HS-27A (cell line): ENCODE measurements around the gene S100A7.
"Not testable (repeated sequence)": the region's sequence is repeated elsewhere in the genome, so short reads cannot be mapped to it uniquely, and the experiment has no call there.

Experiments
- DNase-seq: peaks from one replicate; pipeline ENCODE4 v3.0.0-alpha.2; 2012; ENCODE audit warnings: low read depth, missing footprints

The S100A7 gene

DNA sequence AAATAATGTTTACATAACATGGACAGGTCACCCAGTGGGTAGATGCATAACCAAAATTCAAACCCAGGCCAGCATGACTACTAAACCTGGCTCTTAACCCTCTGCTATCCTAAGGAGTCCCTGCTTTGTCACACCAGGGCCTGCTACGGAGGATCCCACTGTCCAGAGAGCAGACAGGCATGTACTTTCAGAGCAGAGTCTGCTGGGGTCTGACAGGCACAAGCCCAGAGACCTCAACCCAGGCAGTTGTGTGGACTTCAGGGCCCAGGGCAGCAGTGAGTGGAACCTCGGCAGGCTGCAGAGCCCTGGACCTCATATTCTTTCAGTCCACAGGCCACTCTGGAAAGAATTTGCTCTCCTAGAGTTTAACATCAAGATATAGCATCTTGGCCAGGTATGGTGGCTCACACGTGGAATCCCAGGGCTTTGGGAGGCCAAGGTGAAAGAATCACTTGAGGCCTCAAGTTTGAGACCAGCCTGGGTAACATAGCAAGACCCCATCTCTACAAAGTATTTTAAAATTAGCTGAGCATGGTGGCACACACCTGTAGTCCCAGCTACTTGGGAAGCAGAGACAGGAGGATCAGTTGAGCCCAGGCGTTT lies 16.1 kb upstream of the S100A7 start:
- DNase-seq, result no peak

DNA sequence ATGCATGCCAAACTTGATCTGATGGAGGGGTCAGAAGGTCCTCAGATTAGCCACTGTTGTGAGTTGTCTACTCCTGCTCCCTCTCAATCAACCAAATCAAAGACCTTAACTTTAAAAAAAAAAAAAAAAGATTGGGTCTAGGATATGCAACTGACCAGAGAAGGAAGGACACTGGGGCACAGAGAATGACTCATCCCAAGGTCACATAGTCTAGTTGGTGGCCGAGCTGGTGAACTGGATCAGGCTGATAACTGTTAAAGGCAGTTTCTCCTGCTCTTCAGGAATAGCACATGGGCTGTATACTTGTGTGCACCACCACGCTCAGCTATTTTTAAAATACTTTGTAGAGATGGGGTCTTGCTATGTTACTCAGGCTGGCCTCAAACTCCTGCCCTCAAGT lies 14.8 kb upstream of the S100A7 start:
- DNase-seq, result no peak

DNA sequence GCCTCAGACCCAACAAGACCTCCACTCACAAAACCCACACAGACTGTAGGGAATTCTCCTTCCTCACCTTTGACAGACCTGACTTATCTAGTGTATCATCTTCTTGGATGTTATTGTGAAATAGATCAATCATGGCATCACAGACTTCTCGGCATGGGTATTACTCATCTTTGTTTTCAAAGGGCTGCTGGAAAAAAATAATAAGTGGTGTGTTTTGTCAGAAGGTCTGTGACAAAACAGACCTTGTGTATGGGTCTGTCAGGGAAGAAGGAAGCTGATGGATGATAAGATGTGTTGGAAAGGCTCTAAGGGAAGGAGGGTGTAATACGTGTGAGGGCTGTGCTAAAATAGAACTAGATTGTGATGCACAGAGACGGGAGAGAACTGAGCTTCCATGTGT lies 13.9 kb upstream of the S100A7 start:
- no peak for DNase-seq

DNA sequence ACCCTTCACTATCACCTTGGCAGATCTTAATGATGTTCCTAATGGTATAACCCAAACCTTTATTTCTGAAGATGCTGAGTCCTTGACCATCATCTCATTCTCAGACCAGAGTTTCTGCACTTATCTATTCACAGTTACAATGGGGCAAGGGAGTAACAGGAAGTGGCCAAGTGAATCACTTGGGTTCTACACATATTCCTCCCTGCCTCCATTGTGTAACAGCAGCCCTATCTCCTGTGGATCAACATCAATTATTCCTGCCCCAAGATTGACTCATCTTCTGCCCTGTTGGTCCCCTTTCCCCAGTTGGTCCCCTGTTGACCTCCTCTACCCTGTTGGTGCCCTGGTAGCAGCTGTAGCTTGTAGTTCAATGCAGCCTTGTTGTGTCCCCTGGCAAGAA lies 10.3 kb upstream of the S100A7 start:
- DNase-seq, result no peak

DNA sequence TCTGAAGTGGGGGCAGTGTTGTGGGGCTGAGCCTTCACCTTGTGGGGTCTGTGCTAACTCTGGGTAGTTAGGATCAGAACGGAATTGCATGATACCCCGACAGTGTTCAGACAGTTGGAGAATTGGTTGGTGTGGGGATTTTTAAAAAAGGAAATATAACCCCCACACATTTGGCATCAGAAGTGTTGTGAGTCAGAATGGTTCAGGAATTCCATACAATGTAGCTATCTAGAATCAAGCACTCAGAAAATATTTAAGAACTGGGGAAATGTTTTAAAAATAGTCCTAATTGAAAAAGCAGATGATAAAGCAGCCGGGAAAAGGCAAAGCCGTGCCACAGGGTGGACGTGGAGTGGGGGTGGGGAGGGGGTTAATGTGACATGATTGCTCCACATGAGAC lies 6.5 kb upstream of the S100A7 start:
- no peak for DNase-seq

DNA sequence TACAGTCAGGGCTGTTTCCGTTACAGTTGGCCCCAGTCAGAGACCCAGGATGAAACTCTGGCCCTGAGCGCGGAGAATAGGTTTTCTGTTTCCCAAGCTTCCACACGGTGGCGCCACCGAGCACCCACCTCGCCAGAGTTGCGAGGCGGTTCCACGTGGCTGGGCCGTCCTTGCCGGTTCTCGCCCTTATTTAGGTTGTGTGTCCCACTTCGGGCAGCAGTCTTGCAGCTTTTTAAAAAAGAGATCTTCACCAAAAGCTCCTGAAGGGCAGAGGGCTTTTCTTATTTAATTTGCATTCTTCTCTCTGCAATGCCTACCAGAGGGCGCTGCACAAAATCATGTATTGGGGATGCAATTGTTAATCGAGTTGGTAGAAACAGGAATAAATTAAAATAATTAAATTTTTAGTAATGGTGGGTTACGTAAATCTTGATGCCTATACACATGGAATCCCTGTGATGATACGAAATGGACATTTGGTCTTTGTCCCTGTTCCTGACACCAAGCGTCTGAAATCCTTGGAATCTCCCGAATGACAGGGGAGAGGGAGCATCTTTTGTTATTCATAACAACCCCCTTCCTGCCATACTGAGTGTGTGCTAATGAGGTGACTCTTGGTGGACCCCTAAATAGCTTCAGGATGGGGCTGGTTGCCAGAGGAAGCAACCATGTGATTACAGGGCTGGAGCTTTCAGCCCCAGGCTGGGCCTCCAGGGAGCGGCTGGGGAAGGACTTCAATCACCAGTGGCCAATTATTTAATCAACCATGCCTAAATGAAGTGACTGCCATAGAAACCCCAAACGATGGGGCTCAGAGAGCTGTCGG lies 5.6 kb upstream of the S100A7 start:
- DNase-seq, result peak; percentile 4

DNA sequence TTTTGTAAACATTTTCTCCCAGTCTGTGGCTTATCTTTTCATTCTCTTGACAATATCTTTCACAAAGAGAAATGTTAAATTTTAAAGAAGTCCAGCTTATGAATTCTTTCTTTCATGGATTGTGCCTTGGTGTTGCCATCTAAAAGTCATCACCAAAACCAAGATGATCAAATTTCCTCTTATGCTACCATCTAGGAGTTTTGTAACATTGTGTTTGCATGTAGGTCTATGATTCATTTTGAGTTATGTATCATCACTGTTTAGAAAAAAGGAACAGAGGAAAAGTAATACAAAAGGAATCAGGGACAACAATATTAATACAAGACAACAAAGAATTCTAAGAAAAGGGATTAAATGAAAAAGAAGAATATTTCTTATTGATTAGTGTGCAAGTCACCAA lies 2.3 kb upstream of the S100A7 start:
- DNase-seq, result not testable (repeated sequence)

DNA sequence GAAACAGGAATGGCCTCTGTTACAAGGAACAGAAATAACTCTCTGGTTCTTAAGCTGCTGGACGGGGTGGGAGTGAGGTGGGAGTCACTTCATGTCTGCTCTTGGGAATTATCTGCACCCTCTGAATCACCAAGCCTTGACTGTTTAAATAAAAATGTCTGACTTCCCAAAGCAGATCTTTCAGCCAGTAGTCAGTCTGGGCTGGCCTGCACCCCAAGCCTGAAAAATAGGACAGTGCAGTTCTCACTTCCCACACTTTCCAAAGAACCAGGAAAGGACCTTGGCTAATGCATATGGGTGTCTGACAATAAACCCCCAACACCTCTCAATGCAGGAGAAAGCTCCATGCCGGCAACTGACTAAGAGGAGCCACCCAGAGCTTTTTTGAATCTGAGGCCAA lies 796 bp downstream of the S100A7 start:
- no peak for DNase-seq

DNA sequence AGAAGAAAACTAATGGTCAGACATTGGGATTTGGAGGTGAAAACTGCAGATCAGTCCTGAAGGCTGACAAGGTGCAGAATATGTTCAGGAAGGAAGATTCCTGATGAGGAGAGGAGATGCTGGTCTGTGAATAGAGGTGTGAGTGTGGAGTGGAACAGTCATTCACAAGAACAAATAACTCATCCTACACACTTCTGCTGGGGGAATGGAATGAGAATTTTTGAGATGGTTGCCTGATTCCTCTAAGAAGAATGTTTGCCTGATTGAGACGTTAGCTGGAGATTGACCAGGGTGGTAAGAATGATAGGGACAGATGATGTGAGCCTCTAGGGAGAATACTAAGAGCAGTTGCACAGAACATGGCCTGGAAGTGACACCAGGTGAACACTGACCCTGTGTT lies 4.1 kb downstream of the S100A7 start:
- DNase-seq, result no peak

DNA sequence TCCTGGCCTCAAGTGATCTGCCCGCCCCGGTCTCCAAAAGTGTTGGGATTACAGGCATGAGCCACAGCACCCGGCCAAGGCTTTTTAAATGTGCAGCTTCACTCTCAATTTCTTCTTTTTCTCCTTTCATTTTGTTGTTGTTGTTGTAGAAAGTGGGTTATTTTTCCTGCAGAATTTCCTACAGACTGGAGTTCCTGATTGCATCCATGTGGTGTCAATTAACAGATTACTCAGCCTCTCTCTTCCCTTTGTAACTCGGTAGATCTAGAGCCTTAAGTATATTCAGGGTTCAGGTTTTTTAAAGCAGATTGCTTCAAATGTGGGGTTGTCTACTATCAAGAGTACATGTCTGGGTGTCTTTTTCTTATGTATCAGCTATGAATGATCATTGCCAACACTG lies 11.6 kb downstream of the S100A7 start:
- DNase-seq, result not testable (repeated sequence)

DNA sequence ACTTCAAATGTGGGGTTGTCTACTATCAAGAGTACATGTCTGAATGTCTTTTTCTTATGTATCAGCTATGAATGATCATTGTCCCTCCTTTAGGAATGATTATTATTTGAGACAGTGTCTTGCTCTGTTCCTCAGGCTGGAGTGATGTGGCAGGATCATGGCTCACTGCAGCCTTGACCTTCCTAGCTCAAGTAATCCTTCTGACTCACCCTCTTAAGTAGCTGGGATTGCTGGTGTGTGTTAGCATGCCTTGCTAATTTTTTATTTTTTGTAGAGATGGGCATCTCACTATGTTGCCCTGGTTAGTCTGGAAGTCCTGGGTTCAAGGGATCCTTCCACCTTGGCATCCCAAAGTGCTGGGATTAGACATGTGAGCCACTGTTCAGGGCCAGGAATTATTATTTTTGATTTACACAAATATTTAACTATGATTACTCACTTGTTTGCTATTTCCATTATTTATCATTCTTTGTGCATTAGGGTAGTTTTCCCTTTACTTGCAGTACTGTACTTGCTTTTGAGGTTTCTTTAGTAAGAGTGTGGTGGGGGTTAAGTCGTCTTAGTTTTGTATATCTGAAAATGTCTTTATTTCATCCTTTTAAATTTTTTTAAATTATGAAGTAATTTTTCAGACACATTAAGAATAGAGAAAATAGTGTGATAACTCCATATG lies 12.8 kb downstream of the S100A7 start:
- DNase-seq, result peak; percentile 4

DNA sequence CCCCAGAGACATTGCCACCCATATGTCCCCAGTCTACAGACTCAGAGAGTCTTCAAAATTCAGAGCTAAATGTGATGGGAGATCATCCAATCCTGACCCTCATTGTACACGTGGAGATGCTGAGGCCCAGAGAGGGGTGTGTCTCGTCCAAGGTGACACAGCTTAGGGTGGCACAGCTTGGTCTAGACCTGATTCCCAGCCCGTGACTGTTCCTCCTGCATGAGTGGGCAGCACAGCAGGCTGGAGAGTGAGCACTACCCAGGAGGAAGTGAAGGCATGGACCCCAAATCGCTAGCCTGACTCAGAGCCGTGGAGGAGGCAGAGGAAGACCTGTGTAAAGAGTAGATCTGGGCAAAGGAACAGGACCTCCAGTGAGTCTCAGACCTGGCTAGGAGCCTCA lies 16.4 kb downstream of the S100A7 start:
- no peak for DNase-seq

DNA sequence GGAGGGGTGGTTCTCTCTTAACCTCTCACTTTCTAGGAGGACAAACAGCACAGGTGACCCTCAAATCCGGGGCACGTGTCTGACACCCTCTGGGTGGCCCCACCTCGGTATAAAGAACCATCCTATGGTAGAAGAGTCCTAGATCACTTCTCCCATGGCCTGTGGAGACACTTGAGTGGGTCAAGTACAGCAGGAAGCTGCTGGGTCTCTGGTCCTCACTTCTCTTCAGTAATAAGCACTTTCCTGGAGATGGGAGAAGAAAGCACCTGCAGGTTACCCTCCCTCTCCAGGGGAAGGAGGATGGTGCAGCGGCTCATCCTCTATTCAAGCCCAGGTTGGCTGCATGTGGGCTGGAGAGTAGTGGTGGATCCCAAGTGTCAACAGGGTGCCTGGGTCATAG lies 17.0 kb downstream of the S100A7 start:
- DNase-seq, result no peak

DNA sequence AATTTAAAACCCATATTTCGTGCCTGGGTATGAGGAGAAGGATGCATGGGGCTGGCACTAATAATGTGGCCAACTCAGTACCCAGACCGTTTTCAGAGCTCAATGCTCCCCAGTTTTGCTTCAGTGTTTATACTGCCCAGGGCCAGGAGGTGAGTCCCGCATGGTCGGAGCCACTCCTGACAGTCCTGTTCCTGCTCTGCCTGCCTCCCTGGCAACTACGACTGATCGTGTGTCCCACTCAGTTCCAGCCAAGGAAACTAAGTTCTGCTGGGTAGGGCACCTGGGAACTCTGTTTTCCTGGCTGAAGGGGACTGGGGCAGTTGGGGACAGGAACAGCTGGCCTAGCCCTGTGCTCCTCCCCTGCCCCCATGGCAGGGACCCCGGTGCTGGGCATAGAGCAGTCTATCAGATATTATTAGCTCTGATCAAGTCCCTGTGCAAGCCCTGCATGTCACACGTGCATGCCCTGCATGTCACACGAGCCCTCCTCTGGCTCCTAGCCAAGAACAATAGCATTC lies 19.2 kb downstream of the S100A7 start:
- no peak for DNase-seq

DNA sequence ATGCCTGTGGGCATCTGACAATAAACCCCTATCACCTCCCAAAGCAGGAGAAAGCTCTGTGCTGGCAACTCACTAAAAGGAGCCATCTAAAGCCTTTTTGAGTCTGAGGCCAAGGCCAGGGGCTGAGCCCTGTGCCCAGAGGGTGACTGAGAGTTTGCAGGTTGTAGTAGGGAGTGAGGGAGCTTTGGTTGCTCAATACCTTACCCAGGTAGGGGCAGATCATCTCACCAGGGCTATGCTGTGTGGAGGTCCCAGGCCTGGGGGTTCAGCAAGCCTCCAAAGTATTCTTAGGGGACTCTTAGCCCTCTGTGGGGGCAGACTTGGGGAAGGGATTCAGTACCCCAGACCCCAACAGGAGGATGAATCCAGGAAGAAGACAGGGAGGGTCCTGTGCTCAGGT lies 21.2 kb downstream of the S100A7 start:
- no peak for DNase-seq

DNA sequence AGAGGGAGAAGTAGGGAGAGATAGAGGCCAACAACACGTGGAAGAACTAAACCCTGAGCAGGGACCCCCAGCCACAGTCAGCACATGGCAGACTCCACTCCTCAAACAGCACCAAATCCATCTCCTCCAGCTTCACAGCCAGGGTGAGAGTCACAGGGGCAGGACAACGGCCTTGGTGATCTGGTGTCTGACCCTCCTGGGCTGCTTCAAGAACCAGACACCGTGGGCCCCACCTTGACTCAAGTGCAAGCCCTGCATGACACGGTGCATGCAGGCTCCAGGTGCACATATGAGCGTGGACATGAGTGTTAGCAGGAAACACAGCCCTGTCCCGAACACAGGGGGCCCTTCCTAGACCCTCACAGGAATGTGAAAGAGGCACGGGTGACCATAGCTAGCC lies 21.9 kb downstream of the S100A7 start:
- DNase-seq, result no peak

DNA sequence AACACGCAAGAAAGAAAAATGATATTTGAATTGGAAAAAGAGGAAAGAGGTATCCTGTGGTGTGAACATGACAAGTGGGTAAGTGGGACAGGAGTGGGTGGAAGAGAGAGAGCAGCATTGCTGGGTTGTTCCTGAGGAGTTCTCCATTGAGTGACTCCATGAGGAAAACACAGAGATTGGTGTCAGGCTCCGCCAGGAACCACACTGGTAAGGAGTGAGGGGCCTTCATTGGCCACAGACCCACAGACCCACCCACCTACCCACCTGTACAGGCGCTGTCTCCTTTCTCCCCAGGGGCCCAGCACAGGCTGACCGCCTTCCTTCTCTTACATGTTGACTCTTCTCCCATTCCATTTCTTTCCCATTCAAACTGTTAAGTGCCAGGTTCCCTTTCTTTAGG lies 23.2 kb downstream of the S100A7 start:
- no peak for DNase-seq

DNA sequence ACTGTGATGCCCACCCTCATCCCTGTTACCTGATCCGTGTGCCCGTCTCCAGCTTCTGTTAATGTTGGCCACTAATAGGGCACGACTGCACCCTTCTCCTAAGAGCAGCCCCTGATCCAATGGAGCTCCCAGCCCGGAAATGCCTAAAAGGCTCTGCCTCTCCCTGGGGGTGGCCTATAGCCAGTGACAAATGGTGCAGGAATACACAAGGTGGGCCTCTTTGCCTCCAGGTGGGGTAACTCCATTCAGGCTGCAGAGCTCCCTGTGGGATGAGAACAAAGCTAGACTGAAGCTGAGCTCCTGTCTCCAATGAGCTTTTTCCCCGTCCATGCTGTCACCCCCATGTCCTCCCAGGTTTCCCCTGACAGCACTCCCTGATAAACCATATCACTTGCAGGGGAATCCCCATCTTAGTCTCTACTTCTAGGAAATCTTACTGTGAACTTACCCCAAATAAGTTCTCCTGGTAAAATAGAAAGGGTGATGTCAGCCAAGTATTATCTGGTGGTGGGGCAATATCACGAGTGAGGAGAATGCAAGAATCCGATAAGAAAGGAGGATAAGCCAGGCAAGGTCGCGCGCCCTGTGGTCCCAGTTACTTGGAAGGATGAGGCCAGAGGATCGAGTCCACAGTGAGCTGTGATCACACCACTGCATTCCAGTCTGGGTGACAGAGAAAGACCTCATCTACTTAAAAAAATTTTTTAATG lies 25.6 kb downstream of the S100A7 start:
- DNase-seq, result no peak

DNA sequence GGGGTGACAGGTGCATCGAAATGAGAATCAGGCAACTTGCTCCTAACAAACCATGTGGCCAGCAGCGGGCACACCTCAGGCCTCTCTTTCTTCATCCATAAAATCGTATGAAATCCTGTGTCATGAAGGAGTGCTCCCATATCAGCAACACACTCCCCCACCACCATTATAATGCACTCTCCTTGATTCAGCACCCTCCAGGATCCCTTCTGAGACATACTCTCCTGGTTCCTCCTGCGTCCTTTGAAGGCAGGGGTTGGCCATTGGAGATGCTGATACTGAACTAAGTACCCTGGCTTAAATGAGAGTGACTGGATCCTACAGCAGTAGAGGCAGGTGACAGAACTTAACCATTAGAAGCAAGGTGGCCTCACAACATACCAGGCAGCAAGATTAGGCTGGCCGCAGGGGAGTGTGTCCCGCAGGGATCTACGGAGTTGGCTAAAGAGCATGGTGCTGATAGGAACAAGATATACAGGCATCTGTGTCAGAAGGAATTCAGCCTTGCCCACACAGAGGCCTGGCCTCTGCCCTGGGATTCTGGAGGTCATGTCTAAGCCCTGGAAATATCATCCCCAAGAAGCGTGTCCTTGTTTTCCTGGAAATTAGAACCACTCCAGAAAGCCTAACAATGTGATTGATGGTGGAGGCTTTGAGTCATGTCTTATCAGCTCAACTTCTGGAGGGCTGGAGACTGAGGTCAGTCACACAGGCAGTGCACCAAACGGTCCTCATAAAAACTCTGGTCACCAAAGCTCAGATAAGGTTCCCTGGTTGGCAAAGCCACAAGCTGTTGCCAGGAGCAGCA lies 27.4 kb downstream of the S100A7 start:
- DNase-seq, result no peak

DNA sequence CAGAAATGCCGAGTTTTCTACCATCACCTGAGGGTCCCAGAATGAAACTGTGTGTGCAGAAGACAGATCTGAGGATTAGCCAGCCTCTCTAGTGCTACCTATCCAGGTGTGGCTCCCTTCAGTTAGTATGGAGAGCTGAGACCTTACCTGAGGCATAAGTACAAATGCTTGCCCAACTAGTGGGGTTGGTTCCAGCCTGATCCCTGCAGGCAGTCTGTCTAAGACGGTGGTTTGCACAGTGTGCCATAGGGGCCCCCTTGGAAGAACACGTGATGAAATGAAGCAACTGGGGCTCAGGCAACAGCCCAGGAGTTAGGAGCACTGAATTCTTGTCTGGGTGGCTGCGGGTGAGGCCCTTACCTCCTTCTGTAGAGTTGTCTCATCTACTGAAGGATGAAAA lies 28.5 kb downstream of the S100A7 start:
- no peak for DNase-seq

DNA sequence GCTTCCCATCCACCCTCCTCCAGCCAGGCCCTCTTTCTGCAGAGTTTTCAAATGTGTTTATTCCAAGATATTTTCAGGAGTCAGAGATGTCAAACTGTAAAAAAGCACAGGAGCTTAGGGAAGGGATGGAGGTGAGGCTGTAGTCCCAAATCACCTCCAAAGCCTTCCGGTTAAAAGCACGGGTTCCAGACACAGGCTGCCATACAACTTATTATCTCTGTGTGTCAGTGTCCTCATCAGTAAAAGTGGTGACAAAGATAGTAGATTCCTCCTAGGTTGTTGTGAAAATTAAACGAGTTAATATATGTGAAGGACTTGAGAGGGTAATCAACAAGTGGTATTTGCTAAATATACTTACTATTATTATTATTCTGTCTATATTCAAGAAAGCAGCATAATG lies 29.0 kb downstream of the S100A7 start:
- DNase-seq, result no peak

DNA sequence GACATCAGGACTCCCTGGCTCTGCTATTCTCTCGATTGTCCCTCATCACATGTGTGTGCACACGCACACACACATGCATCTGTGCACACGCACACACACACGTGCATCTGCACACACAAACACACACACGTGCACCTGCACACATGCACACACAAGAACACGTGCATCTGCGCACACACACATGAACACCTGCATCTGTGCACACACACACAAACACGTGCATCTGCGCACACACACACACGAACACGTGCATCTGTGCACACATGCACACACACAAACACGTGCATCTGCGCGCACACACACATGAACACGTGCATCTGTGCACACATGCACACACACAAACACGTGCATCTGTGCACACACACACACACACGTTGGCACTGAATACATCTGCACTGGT lies 29.4 kb downstream of the S100A7 start:
- DNase-seq, result no peak
